Glutamatergic neuron (in vitro differentiated cells): ENCODE measurements around the gene COL4A1. TPM values are rescaled to one million over a fixed set of nuclear protein-coding genes. Genes with fewer than 3 reads are reported as not detected.

Source experiments
- DNase-seq: peaks from one replicate; pipeline ENCODE4 v3.0.0; 2022
- H3K27ac Mint-ChIP-seq: one replicate; pipeline ENCODE4 v1.8.0; 2020; ENCODE audit warnings: mild to moderate bottlenecking, mixed read lengths, inconsistent platforms; ENCODE audit not compliant: unreplicated experiment
- H3K27me3 Mint-ChIP-seq: one replicate; pipeline ENCODE4 v1.8.0; 2020; ENCODE audit warnings: mild to moderate bottlenecking, moderate library complexity, mixed read lengths, inconsistent platforms; ENCODE audit not compliant: unreplicated experiment
- H3K36me3 Mint-ChIP-seq: one replicate; pipeline ENCODE4 v1.8.0; 2020; ENCODE audit warnings: mild to moderate bottlenecking, mixed read lengths, inconsistent platforms; ENCODE audit not compliant: unreplicated experiment
- H3K4me1 Mint-ChIP-seq: one replicate; pipeline ENCODE4 v1.8.0; 2020; ENCODE audit warnings: mild to moderate bottlenecking, low read depth, mixed read lengths, inconsistent platforms; ENCODE audit not compliant: unreplicated experiment
- H3K4me3 Mint-ChIP-seq: one replicate; pipeline ENCODE4 v1.8.0; 2020; ENCODE audit warnings: mild to moderate bottlenecking, mixed read lengths, inconsistent platforms; ENCODE audit not compliant: unreplicated experiment
- H3K9me3 Mint-ChIP-seq: one replicate; pipeline ENCODE4 v1.8.0; 2020; ENCODE audit warnings: mild to moderate bottlenecking, moderate library complexity, mixed read lengths, inconsistent platforms; ENCODE audit not compliant: unreplicated experiment
- CTCF ChIP-seq: fragments of 200-600 bp; sonication (generic); IDR thresholded peaks from one replicate; pipeline ENCODE4 v1.5.0; 2021; ENCODE audit not compliant: partially characterized antibody, unreplicated experiment
- total RNA-seq: library from RNA; stranded (reverse); fragmentation: NEBNext Ultra II Directional; extraction: Animal tissue kit (Norgen Biotek cat#: 25700); gene quantifications from one replicate; pipeline ENCODE4 v1.2.1, GENCODE V29; 2021; ENCODE audit not compliant: unreplicated experiment

Gene COL4A1
- total RNA-seq, 1 donor from 2014 or later, result 14.6 TPM

GRCh38 chr13:110280231-110280813, 26.6 kb downstream of the COL4A1 start:
- Mint-ChIP-seq H3K4me3 (no peak overlapping the region), H3K9me3 (peaks cover 2% of the 10 kb centered on the region), H3K27ac (no peak overlapping the region), H3K36me3 (peaks cover 5% of the 10 kb centered on the region), H3K4me1 (peaks cover 7% of the 10 kb centered on the region), H3K27me3 (peaks cover 2% of the 10 kb centered on the region)
- TF ChIP-seq CTCF, result no peak
- no peak for DNase-seq

GRCh38 chr13:110279684-110280083, 27.3 kb downstream of the COL4A1 start:
- Mint-ChIP-seq H3K4me3 (no peak overlapping the region), H3K27me3 (peaks cover 2% of the 10 kb centered on the region), H3K36me3 (peaks cover 5% of the 10 kb centered on the region), H3K9me3 (peaks cover 2% of the 10 kb centered on the region), H3K4me1 (peaks cover 7% of the 10 kb centered on the region), H3K27ac (no peak overlapping the region)
- TF ChIP-seq CTCF, result no peak
- no peak for DNase-seq

- Mint-ChIP-seq H3K27ac (no peak overlapping the region), H3K4me1 (peaks cover 10% of the 10 kb centered on the region), H3K36me3 (peaks cover 5% of the 10 kb centered on the region), H3K4me3 (no peak overlapping the region), H3K27me3 (peaks cover 2% of the 10 kb centered on the region), H3K9me3 (peaks cover 2% of the 10 kb centered on the region)
- no peak for TF ChIP-seq CTCF
- DNase-seq, result no peak
Observed at GRCh38 chr13:110278859-110279258, 28.1 kb downstream of the COL4A1 start.

GRCh38 chr13:110277357-110277975, 29.5 kb downstream of the COL4A1 start:
- no peaks in the 10 kb centered on the region for H3K27me3 Mint-ChIP-seq
- H3K4me3 Mint-ChIP-seq, result no peak overlapping the region
- no peaks in the 10 kb centered on the region for H3K36me3 Mint-ChIP-seq
- no peak for TF ChIP-seq CTCF
- H3K9me3 Mint-ChIP-seq, result peaks cover 2% of the 10 kb centered on the region
- H3K27ac Mint-ChIP-seq, result no peak overlapping the region
- DNase-seq, result no peak
- peaks cover 13% of the 10 kb centered on the region for H3K4me1 Mint-ChIP-seq

- H3K4me3 Mint-ChIP-seq, result no peak overlapping the region
- H3K4me1 Mint-ChIP-seq, result peaks cover 13% of the 10 kb centered on the region
- TF ChIP-seq CTCF, result no peak
- H3K27ac Mint-ChIP-seq, result no peak overlapping the region
- no peak for DNase-seq
- no peaks in the 10 kb centered on the region for H3K9me3 Mint-ChIP-seq
- H3K27me3 Mint-ChIP-seq, result no peaks in the 10 kb centered on the region
- no peaks in the 10 kb centered on the region for H3K36me3 Mint-ChIP-seq
Observed at GRCh38 chr13:110276553-110276950, 30.4 kb downstream of the COL4A1 start.
